Mesendoderm (in vitro differentiated cells): ENCODE measurements around the gene TIMM10. TPM values are rescaled to one million over a fixed set of nuclear protein-coding genes. Genes with fewer than 3 reads are reported as not detected.

ENCODE experiments used
- DNase-seq: peaks from one replicate; pipeline ENCODE4 v3.0.0; 2013
- H2AK5ac ChIP-seq: 2 replicates; pipeline ENCODE4 v1.6.1; 2013; ENCODE audit warnings: low read length, inconsistent platforms
- H2BK120ac ChIP-seq: 2 replicates; pipeline ENCODE4 v1.6.1; 2013; ENCODE audit warnings: low read depth, mild to moderate bottlenecking, low read length, moderate library complexity, mixed read lengths
- H2BK15ac ChIP-seq: replicated peaks from 2 replicates; pipeline ENCODE4 v1.6.1; 2013; ENCODE audit warnings: low read depth, mild to moderate bottlenecking, moderate library complexity
- H2BK5ac ChIP-seq: 2 replicates; pipeline ENCODE4 v1.6.1; 2013; ENCODE audit warnings: low read length, inconsistent platforms
- H3K18ac ChIP-seq: 2 replicates; pipeline ENCODE4 v1.6.1; 2013; ENCODE audit warnings: mild to moderate bottlenecking, low read length, mixed read lengths
- H3K23ac ChIP-seq: one replicate; pipeline ENCODE4 v1.6.1; 2013; ENCODE audit warnings: low read length
- H3K27ac ChIP-seq: 2 replicates; pipeline ENCODE4 v1.5.1; 2013; ENCODE audit warnings: low read depth, mild to moderate bottlenecking, inconsistent platforms, low read length, moderate library complexity
- H3K27me3 ChIP-seq: 2 replicates; pipeline ENCODE4 v1.6.1; 2013; ENCODE audit warnings: low read length, control low read depth, mild to moderate bottlenecking, inconsistent platforms; ENCODE audit not compliant: insufficient read depth, poor library complexity
- H3K36me3 ChIP-seq: 2 replicates; pipeline ENCODE4 v1.6.1; 2013; ENCODE audit warnings: low read length, inconsistent platforms; ENCODE audit not compliant: control insufficient read depth, insufficient read depth
- H3K4ac ChIP-seq: one replicate; pipeline ENCODE4 v1.6.1; 2013; ENCODE audit warnings: low read depth, mild to moderate bottlenecking, low read length, moderate library complexity
- H3K4me1 ChIP-seq: 2 replicates; pipeline ENCODE4 v1.6.1; 2013; ENCODE audit warnings: low read depth, low read length, inconsistent platforms; ENCODE audit not compliant: control insufficient read depth
- H3K4me2 ChIP-seq: 2 replicates; pipeline ENCODE4 v1.6.1; 2013; ENCODE audit warnings: low read length
- H3K4me3 ChIP-seq: 2 replicates; pipeline ENCODE4 v1.5.1; 2013; ENCODE audit warnings: mild to moderate bottlenecking, low read length
- H3K56ac ChIP-seq: one replicate; pipeline ENCODE4 v1.6.1; 2013; ENCODE audit warnings: low read length
- H3K79me1 ChIP-seq: 2 replicates; pipeline ENCODE4 v1.6.1; 2013; ENCODE audit warnings: low read length, inconsistent platforms
- H3K79me2 ChIP-seq: 2 replicates; pipeline ENCODE4 v1.6.1; 2013; ENCODE audit warnings: mild to moderate bottlenecking, low read length; ENCODE audit not compliant: control insufficient read depth, insufficient read depth
- H3K9ac ChIP-seq: 2 replicates; pipeline ENCODE4 v1.6.1; 2013; ENCODE audit warnings: low read length, inconsistent platforms
- H4K5ac ChIP-seq: one replicate; pipeline ENCODE4 v1.6.1; 2013; ENCODE audit warnings: low read length
- H4K8ac ChIP-seq: one replicate; pipeline ENCODE4 v1.6.1; 2013; ENCODE audit warnings: low read depth, mild to moderate bottlenecking, control low read depth, low read length, moderate library complexity
- WGBS: extraction: QIAGEN DNeasy Blood & Tissue Kit; methylation state at CpG from one replicate; pipeline ENCODE4 v1.1.7; 2013; ENCODE audit warnings: low lambda C conversion rate, missing lambda C conversion rate; ENCODE audit not compliant: insufficient coverage; ENCODE audit errors: extremely low coverage; 5-methylcytosine and 5-hydroxymethylcytosine counted together
- polyA plus RNA-seq, 2 experiments: library from polyadenylated mRNA; stranded (reverse); fragments of 200-250 nt; gene quantifications; one replicate each; pipeline ENCODE4 v1.2.3, GENCODE V29; 2013

Gene TIMM10, protein sequence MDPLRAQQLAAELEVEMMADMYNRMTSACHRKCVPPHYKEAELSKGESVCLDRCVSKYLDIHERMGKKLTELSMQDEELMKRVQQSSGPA
- polyA plus RNA-seq (2013, experiment 1 of 2) = 168 TPM
- polyA plus RNA-seq (2013, experiment 2 of 2) = 163 TPM

DNA sequence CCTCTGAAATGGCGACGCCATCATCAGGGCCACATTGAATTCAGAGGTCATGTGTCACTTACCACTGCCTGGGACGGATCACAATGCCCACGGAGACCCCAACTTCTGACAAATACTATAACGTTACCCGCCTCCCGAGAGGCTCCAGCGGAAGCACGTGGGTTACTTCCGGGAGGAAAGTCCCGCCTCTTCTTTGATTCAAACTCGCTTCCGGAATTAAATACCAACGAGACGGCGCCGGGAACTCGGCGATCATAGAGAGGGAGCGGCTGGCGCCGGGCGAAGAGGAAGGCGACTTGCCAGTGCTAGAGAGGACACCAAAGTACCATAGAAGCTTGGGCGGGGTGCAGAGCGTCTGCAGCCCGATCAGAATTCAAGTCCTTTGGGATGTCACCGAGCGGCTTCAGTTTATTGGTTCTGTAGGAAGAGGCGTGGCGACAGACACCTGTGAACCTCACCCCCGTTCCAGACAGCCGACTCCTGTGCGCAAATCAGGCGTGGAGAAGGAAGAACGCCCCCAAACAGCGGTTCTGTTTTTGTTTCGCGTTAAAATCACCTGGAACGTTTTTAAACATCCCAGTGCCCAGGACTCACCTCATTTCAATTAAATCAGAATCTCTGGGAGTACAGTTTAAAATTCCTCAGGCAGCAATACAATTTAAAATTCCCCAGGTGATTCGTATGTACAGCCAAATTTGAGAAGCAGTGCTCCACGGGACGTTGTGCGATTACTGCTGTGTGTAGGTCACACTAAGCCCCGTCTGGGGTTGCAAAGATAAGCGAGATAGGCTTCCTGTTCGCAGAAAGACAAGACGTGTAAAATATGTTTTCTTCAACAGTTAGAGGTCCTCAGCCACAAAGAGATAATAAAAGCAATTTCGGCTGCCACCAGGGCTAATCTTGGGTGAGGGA lies at the start of gene TIMM10:
Gene TIMM10 (minus strand): TSS at position 159 of the 912 bp plus-strand sequence. CDS start 565 bp downstream, outside the sequence.
- H2BK15ac ChIP-seq = no peak within 1 kb of the TSS
- peak within 1 kb of the TSS; percentile 78 for H4K8ac ChIP-seq
- H3K27me3 ChIP-seq = no peaks in the 10 kb centered on the region
- H3K79me1 ChIP-seq = peaks cover 16% of the 10 kb centered on the region
- no peak within 1 kb of the TSS for H3K27ac ChIP-seq
- peaks cover 17% of the 10 kb centered on the region for H3K79me2 ChIP-seq
- H3K4me3 ChIP-seq = peak within 1 kb of the TSS; percentile 93
- no CpG with 5 or more reads among the region's 49 CpGs for WGBS
- peak; percentile 100 for DNase-seq
- no peak within 1 kb of the TSS for H2BK120ac ChIP-seq
- H2BK5ac ChIP-seq = peak within 1 kb of the TSS; percentile 35
- peaks cover 7% of the 10 kb centered on the region for H3K4me1 ChIP-seq
- peaks cover 2% of the 10 kb centered on the region for H3K36me3 ChIP-seq
- H4K5ac ChIP-seq = peak within 1 kb of the TSS; percentile 97
- peak within 1 kb of the TSS; percentile 96 for H3K9ac ChIP-seq
- peak within 1 kb of the TSS; percentile 70 for H3K18ac ChIP-seq
- H3K56ac ChIP-seq = peak within 1 kb of the TSS; percentile 94
- peak within 1 kb of the TSS; percentile 98 for H3K4me2 ChIP-seq
- H2AK5ac ChIP-seq = peak within 1 kb of the TSS; percentile 8
- H3K23ac ChIP-seq = peak within 1 kb of the TSS; percentile 89
- peak within 1 kb of the TSS; percentile 64 for H3K4ac ChIP-seq

DNA sequence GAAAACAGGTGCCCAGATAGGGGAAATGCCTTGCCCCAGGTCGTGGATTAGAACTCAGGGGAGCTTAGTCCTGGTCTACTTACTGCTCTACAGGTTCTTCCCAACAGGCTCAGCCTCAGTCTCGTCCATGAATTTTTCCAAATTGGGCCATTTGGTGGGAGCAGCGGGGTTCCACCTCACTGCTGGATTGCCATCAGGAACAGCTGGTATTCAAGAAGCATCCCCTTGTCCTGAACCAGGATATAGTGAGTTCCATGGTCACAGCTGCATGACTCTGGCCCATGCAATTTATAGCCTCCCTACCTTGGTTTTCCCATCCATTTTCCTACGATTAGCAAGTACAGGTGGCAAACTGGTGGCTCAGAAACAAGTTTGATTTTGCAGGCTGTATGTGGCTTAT lies 43.5 kb upstream of the TIMM10 start:
- H2BK120ac ChIP-seq = no peak overlapping the region

DNA sequence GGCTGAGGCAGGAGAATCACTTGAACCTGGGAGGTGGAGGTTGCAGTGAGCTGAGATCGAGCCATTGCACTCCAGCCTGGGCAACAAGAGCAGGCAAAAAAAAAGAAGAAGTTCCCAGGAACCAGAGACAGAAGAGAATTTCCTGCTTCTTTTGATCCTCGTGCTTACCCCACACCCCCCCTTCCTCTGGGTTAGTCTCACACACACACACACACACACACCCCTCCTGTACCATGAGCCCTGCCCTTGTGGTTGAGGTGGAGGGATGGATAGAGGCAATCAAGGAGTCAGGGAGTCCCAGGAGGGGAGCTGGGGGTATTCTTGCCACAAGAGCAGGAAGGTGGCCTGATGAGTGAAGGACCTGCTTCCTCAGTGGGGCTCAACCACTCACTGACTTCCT lies 41.1 kb upstream of the TIMM10 start:
- WGBS = no CpG with 5 or more reads among the region's 2 CpGs
- DNase-seq = no peak
- H3K23ac ChIP-seq = no peak overlapping the region
- no peak overlapping the region for H2BK5ac ChIP-seq
- H4K8ac ChIP-seq = no peak overlapping the region
- no peak overlapping the region for H3K4me3 ChIP-seq
- H3K27me3 ChIP-seq = no peaks in the 10 kb centered on the region
- no peak overlapping the region for H3K56ac ChIP-seq
- no peak overlapping the region for H4K5ac ChIP-seq
- H3K9ac ChIP-seq = no peak overlapping the region
- H3K4me1 ChIP-seq = no peaks in the 10 kb centered on the region
- H3K4ac ChIP-seq = no peak overlapping the region
- no peaks in the 10 kb centered on the region for H3K79me2 ChIP-seq
- H2BK120ac ChIP-seq = no peak overlapping the region
- H2AK5ac ChIP-seq = no peak overlapping the region
- no peaks in the 10 kb centered on the region for H3K79me1 ChIP-seq
- H3K36me3 ChIP-seq = no peaks in the 10 kb centered on the region
- H3K27ac ChIP-seq = no peak overlapping the region
- H3K4me2 ChIP-seq = no peak overlapping the region
- H3K18ac ChIP-seq = no peak overlapping the region
- no peak overlapping the region for H2BK15ac ChIP-seq

More for the DNA sequence above, 43.5 kb upstream of the TIMM10 start:
- H3K9ac ChIP-seq = no peak overlapping the region
- peak; percentile 19 for DNase-seq
- no peak overlapping the region for H3K27ac ChIP-seq
- H3K4me2 ChIP-seq = no peak overlapping the region
- no peaks in the 10 kb centered on the region for H3K4me1 ChIP-seq
- no peak overlapping the region for H2BK15ac ChIP-seq
- no peaks in the 10 kb centered on the region for H3K79me2 ChIP-seq
- no CpG with 5 or more reads among the region's 4 CpGs for WGBS
- no peak overlapping the region for H4K5ac ChIP-seq
- H3K27me3 ChIP-seq = no peaks in the 10 kb centered on the region
- no peak overlapping the region for H3K56ac ChIP-seq
- no peak overlapping the region for H3K18ac ChIP-seq
- H3K79me1 ChIP-seq = no peaks in the 10 kb centered on the region
- H2BK5ac ChIP-seq = no peak overlapping the region
- no peak overlapping the region for H3K4ac ChIP-seq
- no peak overlapping the region for H4K8ac ChIP-seq
- no peaks in the 10 kb centered on the region for H3K36me3 ChIP-seq
- no peak overlapping the region for H2AK5ac ChIP-seq
- H3K23ac ChIP-seq = no peak overlapping the region
- H3K4me3 ChIP-seq = no peak overlapping the region

DNA sequence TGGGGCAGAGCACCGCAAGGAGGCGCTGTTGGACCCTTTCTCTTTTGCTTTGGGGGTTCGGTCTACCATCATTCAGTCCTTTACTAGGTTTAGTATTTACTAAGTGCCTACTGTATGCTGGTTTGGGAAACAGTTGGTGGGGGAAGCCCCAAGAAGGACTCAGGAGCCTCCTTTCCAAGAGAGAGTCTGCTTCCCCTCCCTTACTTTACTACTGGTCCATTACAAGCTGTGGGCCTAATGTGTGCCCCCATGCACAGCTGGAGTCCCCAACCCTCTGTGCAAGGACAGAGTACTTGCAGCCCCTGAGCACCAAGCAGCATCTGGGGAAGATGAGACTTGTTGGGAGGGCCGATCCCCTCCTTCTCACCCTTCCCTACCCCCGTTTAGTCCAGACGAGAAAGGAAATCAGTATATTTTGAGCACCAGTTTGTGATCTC lies 37.8 kb upstream of the TIMM10 start:
- H3K4me3 ChIP-seq = no peak overlapping the region
- H2AK5ac ChIP-seq = no peak overlapping the region
- H3K27me3 ChIP-seq = no peaks in the 10 kb centered on the region
- H3K9ac ChIP-seq = no peak overlapping the region
- peak overlapping the region; percentile 96 for H3K56ac ChIP-seq
- H3K36me3 ChIP-seq = no peaks in the 10 kb centered on the region
- no CpG with 5 or more reads among the region's 6 CpGs for WGBS
- H3K23ac ChIP-seq = no peak overlapping the region
- DNase-seq = peak; percentile 85
- H3K4ac ChIP-seq = no peak overlapping the region
- H3K4me2 ChIP-seq = peak overlapping the region; percentile 98
- H2BK15ac ChIP-seq = no peak overlapping the region
- H2BK120ac ChIP-seq = no peak overlapping the region
- no peak overlapping the region for H3K27ac ChIP-seq
- H4K5ac ChIP-seq = no peak overlapping the region
- no peak overlapping the region for H3K18ac ChIP-seq
- no peak overlapping the region for H2BK5ac ChIP-seq
- no peaks in the 10 kb centered on the region for H3K79me2 ChIP-seq
- no peak overlapping the region for H4K8ac ChIP-seq
- no peaks in the 10 kb centered on the region for H3K79me1 ChIP-seq
- no peaks in the 10 kb centered on the region for H3K4me1 ChIP-seq

DNA sequence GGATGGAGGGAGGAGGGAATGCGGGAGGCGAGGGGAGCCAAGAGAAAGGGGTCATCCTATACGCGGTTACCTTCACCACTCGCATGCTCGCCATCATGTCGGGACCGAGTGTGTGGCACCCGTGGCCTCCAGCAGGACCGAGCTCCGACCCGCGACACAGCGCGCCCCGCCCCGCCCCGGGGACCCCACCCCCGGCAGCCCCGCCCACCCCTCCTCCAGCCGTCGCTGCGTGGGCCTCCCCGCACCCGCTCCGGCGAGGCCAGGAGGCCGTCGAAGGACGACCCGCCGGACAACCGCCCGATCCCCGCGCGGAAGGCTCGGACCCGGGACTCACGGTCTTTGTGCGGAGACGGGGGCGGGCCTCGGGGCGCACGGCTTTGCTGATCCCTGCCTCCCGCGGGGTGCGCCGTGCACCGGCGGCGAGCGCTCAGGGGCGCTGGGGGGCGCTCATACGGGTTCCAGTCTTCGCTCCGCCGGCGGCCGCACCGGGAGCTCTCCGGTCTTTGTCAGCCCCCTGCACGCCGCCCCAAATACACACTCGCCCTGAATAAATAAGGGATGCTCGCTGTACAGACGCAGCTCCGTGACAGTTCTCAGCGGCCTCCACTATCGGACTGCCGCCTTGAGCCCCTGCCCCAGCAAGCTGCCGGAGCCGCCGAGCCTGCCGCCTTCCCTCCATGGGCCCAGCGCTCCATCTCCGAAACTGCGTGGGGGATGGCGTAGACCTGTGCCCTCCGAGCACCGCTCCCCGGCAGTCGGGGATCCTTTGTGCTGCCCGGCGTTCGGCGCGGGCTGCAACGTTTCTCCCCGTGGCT lies 37.2 kb upstream of the TIMM10 start, which contains the start of gene UBE2L6:
Gene UBE2L6 (minus strand): TSS at position 158 of the 815 bp plus-strand sequence. CDS start 61 bp downstream, at position 97.
- H3K4me1 ChIP-seq = no peaks in the 10 kb centered on the region
- H3K18ac ChIP-seq = no peak within 1 kb of the TSS
- no peak for DNase-seq
- no peaks in the 10 kb centered on the region for H3K36me3 ChIP-seq
- no peak within 1 kb of the TSS for H2BK120ac ChIP-seq
- peak within 1 kb of the TSS; percentile 96 for H3K56ac ChIP-seq
- no peak within 1 kb of the TSS for H3K27ac ChIP-seq
- no peak within 1 kb of the TSS for H4K8ac ChIP-seq
- H3K4ac ChIP-seq = no peak within 1 kb of the TSS
- no peaks in the 10 kb centered on the region for H3K79me2 ChIP-seq
- H4K5ac ChIP-seq = no peak within 1 kb of the TSS
- H3K4me2 ChIP-seq = peak within 1 kb of the TSS; percentile 98
- no peak within 1 kb of the TSS for H2AK5ac ChIP-seq
- no peak within 1 kb of the TSS for H3K23ac ChIP-seq
- no CpG with 5 or more reads among the region's 92 CpGs for WGBS
- H2BK15ac ChIP-seq = no peak within 1 kb of the TSS
- H3K79me1 ChIP-seq = no peaks in the 10 kb centered on the region
- H3K4me3 ChIP-seq = peak within 1 kb of the TSS; percentile 65
- no peak within 1 kb of the TSS for H2BK5ac ChIP-seq
- H3K9ac ChIP-seq = peak within 1 kb of the TSS; percentile 82
- H3K27me3 ChIP-seq = no peaks in the 10 kb centered on the region
